Measurements from ENCODE around the gene GLDN. TPM values are rescaled to one million over a fixed set of nuclear protein-coding genes. Genes with fewer than 3 reads are reported as not detected.

The GLDN gene
- total RNA-seq, 1 donor from 2014 or later, result not detected

GRCh38 chr15:51355096-51355495 lies 13.6 kb downstream of the GLDN start:
- peaks cover 2% of the 10 kb centered on the region for H3K27me3 Mint-ChIP-seq
- no peaks in the 10 kb centered on the region for H3K36me3 Mint-ChIP-seq (ENCODE audit: low read depth)
- H3K4me1 Mint-ChIP-seq, result peaks cover 4% of the 10 kb centered on the region
- H3K4me3 Mint-ChIP-seq, result no peak overlapping the region
- no peaks in the 10 kb centered on the region for H3K9me3 Mint-ChIP-seq
- no peak overlapping the region for H3K27ac Mint-ChIP-seq
- intact Hi-C loops (cut with micrococcal nuclease), result no loop called here
- DNase-seq, result no peak

GRCh38 chr15:51356147-51356546 lies 14.7 kb downstream of the GLDN start:
- no peak for DNase-seq
- Mint-ChIP-seq H3K9me3 (no peaks in the 10 kb centered on the region), H3K4me1 (peaks cover 4% of the 10 kb centered on the region), H3K4me3 (no peak overlapping the region), H3K27me3 (peaks cover 2% of the 10 kb centered on the region), H3K36me3 (ENCODE audit: low read depth) (no peaks in the 10 kb centered on the region), H3K27ac (no peak overlapping the region)
- intact Hi-C loops (cut with micrococcal nuclease), result no loop called here

GRCh38 chr15:51356983-51357382 lies 15.5 kb downstream of the GLDN start:
- Mint-ChIP-seq H3K9me3 (no peaks in the 10 kb centered on the region), H3K4me3 (no peak overlapping the region), H3K27me3 (peaks cover 2% of the 10 kb centered on the region), H3K4me1 (peaks cover 4% of the 10 kb centered on the region), H3K27ac (no peak overlapping the region), H3K36me3 (ENCODE audit: low read depth) (no peaks in the 10 kb centered on the region)
- DNase-seq, result no peak
- intact Hi-C loops (cut with micrococcal nuclease), result no loop called here

DNA sequence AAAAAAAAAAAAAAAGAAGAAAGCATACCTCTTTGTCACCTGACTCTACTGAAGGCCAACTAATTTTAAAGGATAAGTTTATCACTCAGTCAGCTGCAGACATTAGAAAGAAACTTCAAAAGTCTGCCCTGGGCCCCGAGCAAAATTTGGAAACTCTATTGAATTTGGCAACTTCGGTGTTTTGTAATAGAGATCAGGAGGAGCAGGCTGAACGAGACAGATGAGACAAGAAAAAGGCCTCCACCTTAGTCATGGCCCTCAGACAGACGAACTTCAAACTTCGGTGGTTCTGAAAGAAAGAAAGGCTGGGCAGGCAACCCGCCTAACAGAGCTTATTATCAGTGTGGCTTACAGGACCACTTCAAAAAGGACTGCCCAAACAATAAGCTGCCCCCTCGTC lies 18.5 kb downstream of the GLDN start:
- Mint-ChIP-seq H3K4me1 (peaks cover 4% of the 10 kb centered on the region), H3K27ac (no peak overlapping the region), H3K9me3 (no peaks in the 10 kb centered on the region), H3K4me3 (no peak overlapping the region), H3K36me3 (ENCODE audit: low read depth) (no peaks in the 10 kb centered on the region), H3K27me3 (no peaks in the 10 kb centered on the region)
- DNase-seq, result no peak
- intact Hi-C loops (cut with micrococcal nuclease), result no loop called here

- Mint-ChIP-seq H3K4me1 (no peaks in the 10 kb centered on the region), H3K9me3 (no peaks in the 10 kb centered on the region), H3K27me3 (peaks cover 3% of the 10 kb centered on the region), H3K36me3 (ENCODE audit: low read depth) (no peaks in the 10 kb centered on the region), H3K27ac (no peak overlapping the region), H3K4me3 (no peak overlapping the region)
- intact Hi-C loops (cut with micrococcal nuclease), result no loop called here
- DNase-seq, result no peak
Measured at GRCh38 chr15:51363383-51363782, 21.9 kb downstream of the GLDN start.

DNA sequence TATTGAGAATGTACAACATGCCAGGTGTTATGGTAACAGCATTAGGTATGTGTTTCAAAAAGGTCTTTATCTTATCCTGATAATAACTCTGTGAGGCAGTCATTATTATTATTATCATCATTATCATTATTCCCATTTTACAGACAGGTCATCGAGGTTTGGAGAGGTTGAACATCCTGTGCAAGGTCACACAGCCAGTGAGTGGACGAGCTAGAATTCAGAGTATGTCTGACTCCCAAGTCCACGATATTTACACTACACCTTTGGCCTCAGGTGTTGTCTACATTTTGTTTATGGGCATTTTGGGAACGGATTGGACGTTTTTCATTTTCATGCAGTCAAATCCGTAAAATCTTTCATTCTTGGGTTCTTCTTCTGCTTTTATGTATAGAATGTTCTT lies 24.0 kb downstream of the GLDN start:
- no peak for DNase-seq
- Mint-ChIP-seq H3K4me3 (no peak overlapping the region), H3K4me1 (no peaks in the 10 kb centered on the region), H3K27me3 (peaks cover 3% of the 10 kb centered on the region), H3K9me3 (no peaks in the 10 kb centered on the region), H3K36me3 (ENCODE audit: low read depth) (no peaks in the 10 kb centered on the region), H3K27ac (no peak overlapping the region)
- intact Hi-C loops (cut with micrococcal nuclease), result no loop called here

GRCh38 chr15:51366071-51366470 lies 24.6 kb downstream of the GLDN start:
- H3K4me1 Mint-ChIP-seq, result no peaks in the 10 kb centered on the region
- intact Hi-C loops (cut with micrococcal nuclease), result no loop called here
- H3K9me3 Mint-ChIP-seq, result no peaks in the 10 kb centered on the region

DNA sequence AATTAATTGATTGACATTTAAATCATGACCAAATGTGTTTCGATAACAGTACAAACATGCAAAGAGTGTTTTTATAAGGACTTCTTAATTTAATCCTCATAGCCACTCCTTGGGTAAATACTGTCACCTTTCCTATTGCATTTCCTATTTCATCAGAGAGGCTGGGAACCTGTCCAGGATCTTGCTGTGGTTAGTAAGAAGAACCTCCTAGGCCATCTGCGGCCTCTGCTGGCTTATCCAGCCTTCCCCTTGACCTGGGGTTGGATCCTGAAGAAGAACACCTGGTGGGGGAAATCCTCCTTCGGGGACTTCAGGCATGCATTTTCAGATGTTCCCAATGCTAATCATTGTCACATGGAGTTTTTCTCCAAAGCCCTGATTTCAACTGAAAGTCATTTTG lies 25.5 kb downstream of the GLDN start:
- H3K27ac Mint-ChIP-seq, result no peak overlapping the region
- DNase-seq, result no peak
- intact Hi-C loops (cut with micrococcal nuclease), result no loop called here
- H3K4me1 Mint-ChIP-seq, result no peaks in the 10 kb centered on the region
- no peaks in the 10 kb centered on the region for H3K9me3 Mint-ChIP-seq
- H3K27me3 Mint-ChIP-seq, result peaks cover 3% of the 10 kb centered on the region
- no peaks in the 10 kb centered on the region for H3K36me3 Mint-ChIP-seq (ENCODE audit: low read depth)
- no peak overlapping the region for H3K4me3 Mint-ChIP-seq

More at GRCh38 chr15:51366071-51366470, 24.6 kb downstream of the GLDN start:
- no peaks in the 10 kb centered on the region for H3K36me3 Mint-ChIP-seq (ENCODE audit: low read depth)
- no peak overlapping the region for H3K4me3 Mint-ChIP-seq
- peaks cover 3% of the 10 kb centered on the region for H3K27me3 Mint-ChIP-seq
- H3K27ac Mint-ChIP-seq, result no peak overlapping the region
- DNase-seq, result no peak

DNA sequence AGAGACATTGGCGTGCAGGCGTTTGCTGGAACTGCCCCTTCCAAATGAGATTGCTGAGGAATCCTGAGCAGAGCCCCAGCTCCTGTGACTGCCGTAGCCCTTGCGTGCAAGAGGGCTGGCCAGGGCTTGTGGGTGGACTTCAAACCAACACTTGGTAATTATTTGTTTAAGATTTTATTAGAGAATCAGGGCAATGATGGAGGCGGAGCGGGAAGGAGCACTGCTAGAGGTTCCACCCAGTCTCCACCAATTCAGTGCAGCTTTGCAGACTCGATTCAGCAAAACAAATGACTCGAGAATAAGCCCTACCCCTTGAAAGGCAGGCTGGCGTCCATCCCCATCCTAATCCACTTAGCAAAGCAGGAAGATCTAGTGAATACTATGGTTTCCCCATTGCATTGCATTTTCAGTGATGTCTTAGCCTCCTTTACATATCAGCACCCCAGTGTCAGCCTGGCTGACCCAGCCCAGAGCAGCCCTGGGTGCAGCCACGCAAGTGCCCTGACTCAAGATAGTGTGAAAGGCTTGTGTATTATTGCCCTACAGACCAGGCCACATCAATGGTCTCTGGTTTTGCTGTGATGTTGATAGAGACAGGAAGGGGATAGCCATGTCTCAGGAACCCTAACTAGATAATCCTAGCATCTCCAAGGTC lies 26.0 kb downstream of the GLDN start:
- Mint-ChIP-seq H3K4me1 (no peaks in the 10 kb centered on the region), H3K4me3 (no peak overlapping the region), H3K9me3 (no peaks in the 10 kb centered on the region), H3K36me3 (ENCODE audit: low read depth) (no peaks in the 10 kb centered on the region), H3K27me3 (peaks cover 3% of the 10 kb centered on the region), H3K27ac (no peak overlapping the region)
- DNase-seq, result no peak
- intact Hi-C loops (cut with micrococcal nuclease), result no loop called here

- no peak overlapping the region for H3K4me3 Mint-ChIP-seq
- no peak for DNase-seq
- no peaks in the 10 kb centered on the region for H3K9me3 Mint-ChIP-seq
- peaks cover 3% of the 10 kb centered on the region for H3K27me3 Mint-ChIP-seq
- H3K27ac Mint-ChIP-seq, result no peak overlapping the region
- H3K4me1 Mint-ChIP-seq, result no peaks in the 10 kb centered on the region
- intact Hi-C loops (cut with micrococcal nuclease), result no loop called here
- no peaks in the 10 kb centered on the region for H3K36me3 Mint-ChIP-seq (ENCODE audit: low read depth)
Measured at GRCh38 chr15:51368307-51368706, 26.9 kb downstream of the GLDN start.

- Mint-ChIP-seq H3K4me3 (no peak overlapping the region), H3K27me3 (peaks cover 3% of the 10 kb centered on the region), H3K4me1 (no peaks in the 10 kb centered on the region), H3K27ac (no peak overlapping the region), H3K36me3 (ENCODE audit: low read depth) (no peaks in the 10 kb centered on the region), H3K9me3 (no peaks in the 10 kb centered on the region)
- intact Hi-C loops (cut with micrococcal nuclease), result no loop called here
- DNase-seq, result no peak
Measured at GRCh38 chr15:51368751-51369450, 27.4 kb downstream of the GLDN start.

DNA sequence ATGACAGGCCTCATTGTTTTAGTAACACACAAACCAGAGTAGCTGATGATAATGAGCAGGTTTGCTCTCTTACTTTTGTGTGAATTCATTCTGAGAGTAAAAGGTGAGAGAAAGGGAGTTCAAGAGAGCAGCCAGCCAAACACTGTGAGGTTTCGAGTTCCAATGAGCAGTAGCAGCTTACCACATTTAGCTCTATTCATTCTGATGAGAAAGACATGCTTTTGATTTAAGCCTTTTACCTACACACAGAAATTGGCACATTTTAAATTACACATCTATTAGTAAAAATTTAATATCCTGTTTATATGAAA lies 28.0 kb downstream of the GLDN start:
- DNase-seq, result no peak
- intact Hi-C loops (cut with micrococcal nuclease), result no loop called here
- Mint-ChIP-seq H3K27ac (no peak overlapping the region), H3K27me3 (peaks cover 3% of the 10 kb centered on the region), H3K4me1 (no peaks in the 10 kb centered on the region), H3K36me3 (ENCODE audit: low read depth) (no peaks in the 10 kb centered on the region), H3K9me3 (no peaks in the 10 kb centered on the region), H3K4me3 (no peak overlapping the region)

DNA sequence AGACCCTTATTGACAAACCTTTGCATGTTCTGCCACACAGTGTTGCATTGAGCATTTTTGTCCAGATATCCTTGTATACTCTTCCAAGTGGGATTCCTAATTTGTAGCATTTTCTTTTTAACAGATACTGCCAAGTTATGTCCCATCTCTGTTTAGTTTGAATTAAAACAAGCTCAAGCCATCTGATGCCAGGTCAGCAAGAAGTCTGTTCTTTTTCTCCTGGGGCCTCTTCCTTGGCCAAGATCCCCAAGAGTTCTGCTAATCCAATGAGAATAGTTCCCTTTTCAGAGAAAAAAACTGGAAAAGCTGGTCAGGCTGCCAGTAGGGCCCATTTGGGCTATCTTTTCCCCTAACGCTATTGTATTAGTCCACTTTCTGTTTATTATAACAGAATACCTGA lies 29.8 kb downstream of the GLDN start:
- DNase-seq, result no peak
- Mint-ChIP-seq H3K9me3 (no peaks in the 10 kb centered on the region), H3K36me3 (ENCODE audit: low read depth) (no peaks in the 10 kb centered on the region), H3K27ac (no peak overlapping the region), H3K4me3 (no peak overlapping the region), H3K4me1 (no peaks in the 10 kb centered on the region), H3K27me3 (no peaks in the 10 kb centered on the region)
- intact Hi-C loops (cut with micrococcal nuclease), result no loop called here

DNA sequence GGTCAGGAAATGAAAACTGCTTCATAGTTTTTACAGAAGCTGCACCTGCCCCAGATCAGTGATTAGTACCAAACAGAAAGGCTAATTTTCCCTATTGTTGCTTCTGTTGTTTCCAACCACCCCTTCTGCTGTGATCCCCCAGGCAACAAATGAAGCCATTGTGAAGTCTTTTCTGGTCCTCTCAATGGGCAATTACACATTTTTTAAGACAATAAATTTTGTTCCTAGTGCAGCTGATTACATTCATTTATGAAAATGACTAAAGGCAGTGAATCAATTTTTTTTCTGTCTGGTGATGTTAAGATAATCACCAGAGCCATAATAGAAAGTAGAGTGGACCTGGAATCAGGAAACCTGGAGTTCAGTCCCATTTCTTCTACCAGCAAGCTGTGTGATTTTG lies 32.7 kb downstream of the GLDN start:
- H3K9me3 Mint-ChIP-seq, result no peaks in the 10 kb centered on the region
- no peaks in the 10 kb centered on the region for H3K27me3 Mint-ChIP-seq
- H3K4me3 Mint-ChIP-seq, result no peak overlapping the region
- intact Hi-C loops (cut with micrococcal nuclease), result no loop called here
- no peaks in the 10 kb centered on the region for H3K36me3 Mint-ChIP-seq (ENCODE audit: low read depth)
- H3K4me1 Mint-ChIP-seq, result no peaks in the 10 kb centered on the region
- DNase-seq, result no peak
- H3K27ac Mint-ChIP-seq, result no peak overlapping the region

Data from activated CD4-positive, alpha-beta T cell treated with anti-CD3 and anti-CD28 coated beads, Interleukin-2, amount 10 ng/mL, durations not matched to agents 24 days and 14 days (primary cell).